Measurements from ENCODE around the gene SELPLG.
"Not testable (repeated sequence)": the region's sequence is repeated elsewhere in the genome, so short reads cannot be mapped to it uniquely, and the experiment has no call there.

SELPLG gene

GRCh38 chr12:108621161-108621560 is 12.5 kb downstream of the SELPLG start:
- DNase-seq (ENCODE audit: low spot score in 2 of 2) (no peak), ATAC-seq (no peak)
- Mint-ChIP-seq H3K27ac (peak overlapping the region; percentile 97), H3K9me3 (peaks cover 3% of the 10 kb centered on the region), H3K4me1 (peaks cover 81% of the 10 kb centered on the region), H3K36me3 (peaks cover 93% of the 10 kb centered on the region), H3K4me3 (no peak overlapping the region)

GRCh38 chr12:108620236-108620879 is 13.3 kb downstream of the SELPLG start:
- ATAC-seq = no peak
- H3K9me3 Mint-ChIP-seq = peaks cover 4% of the 10 kb centered on the region
- peaks cover 88% of the 10 kb centered on the region for H3K36me3 Mint-ChIP-seq
- peak overlapping the region; percentile 96 for H3K27ac Mint-ChIP-seq
- no peak for DNase-seq (ENCODE audit: low spot score in 2 of 2)
- peaks cover 78% of the 10 kb centered on the region for H3K4me1 Mint-ChIP-seq
- H3K4me3 Mint-ChIP-seq = no peak overlapping the region

- Mint-ChIP-seq H3K27ac (peak overlapping the region; percentile 96), H3K9me3 (peaks cover 4% of the 10 kb centered on the region), H3K4me1 (peaks cover 75% of the 10 kb centered on the region), H3K36me3 (peaks cover 80% of the 10 kb centered on the region), H3K4me3 (no peak overlapping the region)
- DNase-seq (ENCODE audit: low spot score in 2 of 2) = no peak
- no peak for ATAC-seq
These were observed 14.1 kb downstream of the SELPLG start for GRCh38 chr12:108619369-108620160.

- H3K4me3 Mint-ChIP-seq; H3K9me3 Mint-ChIP-seq; DNase-seq (ENCODE audit: low spot score in 2 of 2); ATAC-seq: not testable (repeated sequence)
- peak overlapping the region; percentile 96 for H3K27ac Mint-ChIP-seq
- H3K36me3 Mint-ChIP-seq = peaks cover 74% of the 10 kb centered on the region
- H3K4me1 Mint-ChIP-seq = peaks cover 77% of the 10 kb centered on the region
These were observed 14.8 kb downstream of the SELPLG start for GRCh38 chr12:108618953-108619274.

GRCh38 chr12:108618079-108618952 is 15.4 kb downstream of the SELPLG start:
- Mint-ChIP-seq H3K36me3 (peaks cover 74% of the 10 kb centered on the region), H3K4me3 (peak overlapping the region; percentile 70), H3K9me3 (peaks cover 4% of the 10 kb centered on the region), H3K4me1 (peaks cover 76% of the 10 kb centered on the region), H3K27ac (peak overlapping the region; percentile 96)
- DNase-seq (ENCODE audit: low spot score in 2 of 2) (peak; percentile 79 to 90), ATAC-seq (peak; percentile 49)

GRCh38 chr12:108616941-108617858 is 16.5 kb downstream of the SELPLG start:
- peaks cover 71% of the 10 kb centered on the region for H3K4me1 Mint-ChIP-seq
- H3K27ac Mint-ChIP-seq = peak overlapping the region; percentile 96
- ATAC-seq = peak; percentile 96
- peak overlapping the region; percentile 70 for H3K4me3 Mint-ChIP-seq
- H3K36me3 Mint-ChIP-seq = peaks cover 64% of the 10 kb centered on the region
- peak; percentile 70 to 92 for DNase-seq (ENCODE audit: low spot score in 2 of 2)
- H3K9me3 Mint-ChIP-seq = peaks cover 4% of the 10 kb centered on the region

- ATAC-seq (no peak), DNase-seq (ENCODE audit: low spot score in 2 of 2) (no peak)
- Mint-ChIP-seq H3K27ac (peak overlapping the region; percentile 96), H3K9me3 (peaks cover 4% of the 10 kb centered on the region), H3K36me3 (peaks cover 55% of the 10 kb centered on the region), H3K4me3 (peak overlapping the region; percentile 70), H3K4me1 (peaks cover 71% of the 10 kb centered on the region)
These were observed 17.3 kb downstream of the SELPLG start for GRCh38 chr12:108616359-108616758.

GRCh38 chr12:108615918-108616317 is 17.8 kb downstream of the SELPLG start:
- Mint-ChIP-seq H3K36me3 (peaks cover 51% of the 10 kb centered on the region), H3K27ac (peak overlapping the region; percentile 96), H3K4me3 (peak overlapping the region; percentile 70), H3K4me1 (peaks cover 67% of the 10 kb centered on the region), H3K9me3 (peaks cover 4% of the 10 kb centered on the region)
- no peak for DNase-seq (ENCODE audit: low spot score in 2 of 2)
- no peak for ATAC-seq

GRCh38 chr12:108614639-108615038 is 19.1 kb downstream of the SELPLG start:
- no peak for ATAC-seq
- Mint-ChIP-seq H3K36me3 (peaks cover 38% of the 10 kb centered on the region), H3K4me1 (peaks cover 60% of the 10 kb centered on the region), H3K4me3 (no peak overlapping the region), H3K9me3 (peaks cover 4% of the 10 kb centered on the region), H3K27ac (peak overlapping the region; percentile 90)
- no peak for DNase-seq (ENCODE audit: low spot score in 2 of 2)

GRCh38 chr12:108614041-108614440 is 19.7 kb downstream of the SELPLG start:
- H3K4me1 Mint-ChIP-seq = peaks cover 58% of the 10 kb centered on the region
- H3K36me3 Mint-ChIP-seq = peaks cover 32% of the 10 kb centered on the region
- H3K27ac Mint-ChIP-seq = peak overlapping the region; percentile 90
- H3K4me3 Mint-ChIP-seq = no peak overlapping the region
- ATAC-seq (no peak), DNase-seq (ENCODE audit: low spot score in 2 of 2) (no peak)
- H3K9me3 Mint-ChIP-seq = peaks cover 4% of the 10 kb centered on the region

GRCh38 chr12:108613548-108613947 is 20.1 kb downstream of the SELPLG start:
- no peak overlapping the region for H3K4me3 Mint-ChIP-seq
- H3K27ac Mint-ChIP-seq = peak overlapping the region; percentile 90
- ATAC-seq (no peak), DNase-seq (ENCODE audit: low spot score in 2 of 2) (no peak)
- H3K36me3 Mint-ChIP-seq = peaks cover 27% of the 10 kb centered on the region
- H3K9me3 Mint-ChIP-seq = peaks cover 4% of the 10 kb centered on the region
- H3K4me1 Mint-ChIP-seq = peaks cover 54% of the 10 kb centered on the region

- ATAC-seq = no peak
- Mint-ChIP-seq H3K27ac (peak overlapping the region; percentile 90), H3K4me3 (no peak overlapping the region), H3K4me1 (peaks cover 47% of the 10 kb centered on the region), H3K36me3 (peaks cover 25% of the 10 kb centered on the region), H3K9me3 (peaks cover 4% of the 10 kb centered on the region)
- no peak for DNase-seq (ENCODE audit: low spot score in 2 of 2)
These were observed 20.9 kb downstream of the SELPLG start for GRCh38 chr12:108612788-108613282.

GRCh38 chr12:108611884-108612415 is 21.7 kb downstream of the SELPLG start:
- H3K4me1 Mint-ChIP-seq = peaks cover 38% of the 10 kb centered on the region
- H3K36me3 Mint-ChIP-seq = peaks cover 17% of the 10 kb centered on the region
- DNase-seq (ENCODE audit: low spot score in 2 of 2) (peak; percentile 48 to 77), ATAC-seq (peak; percentile 72)
- peaks cover 4% of the 10 kb centered on the region for H3K9me3 Mint-ChIP-seq
- peak overlapping the region; percentile 71 for H3K27ac Mint-ChIP-seq
- H3K4me3 Mint-ChIP-seq = no peak overlapping the region

All from stimulated activated effector memory CD8-positive, alpha-beta T cell treated with anti-CD3 and anti-CD28 coated beads, Interleukin-12 subunit alpha, Interleukin-12 subunit beta, amount 100 ng/mL, for 72 hours (primary cell).